GM19463 (cell line): ENCODE data around the gene FMO4.
"Not testable (repeated sequence)": the region's sequence is repeated elsewhere in the genome, so short reads cannot be mapped to it uniquely, and the experiment has no call there.

Experiments
- ATAC-seq: cut with Tn5 transposase; IDR thresholded peaks from one replicate; pipeline ENCODE4 v1.9.1; 2021; ENCODE audit warnings: mild to moderate bottlenecking, moderate library complexity; ENCODE audit not compliant: unreplicated experiment

FMO4 gene

DNA sequence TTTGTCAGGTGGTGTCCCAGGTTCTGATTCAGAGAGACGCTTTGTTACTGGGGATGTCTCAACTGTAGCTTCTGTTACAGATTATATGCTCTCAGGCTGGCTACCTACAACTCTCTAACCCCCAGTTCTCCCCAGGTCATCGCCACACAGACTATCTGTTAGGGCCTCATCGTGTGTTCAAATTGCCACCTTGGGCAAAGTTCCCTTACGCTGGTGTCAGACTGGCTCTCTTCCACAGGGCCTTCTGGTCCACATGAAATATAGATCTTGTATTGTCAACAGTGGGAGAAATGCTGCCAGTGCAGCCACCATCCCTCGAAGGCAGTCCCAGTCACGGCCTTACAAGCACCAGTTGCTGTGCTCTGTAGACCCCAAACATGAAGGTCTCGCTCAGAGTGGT lies 15.3 kb downstream of the FMO4 start:
- no peak for ATAC-seq

DNA sequence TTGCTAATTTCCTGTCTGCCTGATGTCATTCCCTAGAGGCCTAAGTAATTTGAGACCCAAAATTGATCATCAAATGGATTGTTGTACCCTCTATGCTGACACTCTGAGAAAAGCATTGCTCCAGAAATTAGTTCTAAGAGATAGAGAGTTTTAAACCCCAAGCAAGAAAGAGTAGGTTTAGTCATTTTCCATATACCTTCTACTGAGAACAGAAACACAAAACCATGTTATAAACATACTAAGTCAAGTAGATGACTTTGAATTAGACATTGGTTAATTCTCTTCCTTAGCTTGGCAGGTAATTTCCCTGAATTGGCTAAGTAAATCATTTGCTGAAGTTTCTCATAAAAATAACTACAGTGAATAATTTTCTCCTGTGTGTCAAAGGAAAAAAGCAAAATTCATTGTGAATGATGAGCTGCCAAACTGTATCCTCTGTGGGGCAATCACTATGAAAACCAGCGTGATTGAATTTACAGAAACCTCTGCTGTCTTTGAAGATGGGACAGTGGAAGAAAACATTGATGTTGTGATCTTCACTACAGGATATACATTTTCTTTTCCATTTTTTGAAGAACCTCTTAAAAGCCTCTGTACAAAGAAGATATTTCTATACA lies 20.1 kb downstream of the FMO4 start:
- ATAC-seq = no peak

DNA sequence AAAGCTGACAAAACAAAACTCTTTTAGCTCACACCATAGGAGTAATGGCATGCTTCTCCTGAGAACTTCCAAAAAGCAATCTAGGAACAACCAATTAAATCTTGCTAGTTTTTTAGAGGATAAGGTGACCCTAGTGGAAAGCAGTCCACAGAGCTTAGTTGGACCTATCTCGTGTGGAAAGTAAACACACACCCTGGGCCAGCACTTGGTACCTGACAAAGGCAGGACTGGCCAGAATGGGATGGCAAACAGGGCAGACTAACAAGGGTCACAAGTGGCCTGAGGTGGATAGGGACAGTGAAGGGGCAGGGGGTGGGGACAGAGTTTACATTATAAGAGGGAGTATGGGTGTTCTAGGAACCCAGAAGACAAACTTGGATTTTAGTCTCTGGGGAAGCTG lies 22.0 kb downstream of the FMO4 start:
- no peak for ATAC-seq

DNA sequence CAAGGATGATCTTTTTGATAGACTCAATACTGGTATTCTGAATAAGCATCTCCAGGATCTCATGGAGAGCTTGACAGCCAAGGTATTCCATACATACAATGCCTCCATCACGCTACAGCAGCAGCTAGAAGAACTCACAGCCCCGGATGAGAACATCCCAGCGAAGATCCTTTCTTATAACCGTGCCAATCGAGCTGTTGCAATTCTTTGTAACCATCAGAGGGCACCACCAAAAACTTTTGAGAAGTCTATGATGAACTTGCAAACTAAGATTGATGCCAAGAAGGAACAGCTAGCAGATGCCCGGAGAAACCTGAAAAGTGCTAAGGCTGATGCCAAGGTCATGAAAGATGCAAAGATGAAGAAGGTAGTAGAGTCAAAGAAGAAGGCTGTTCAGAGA lies 25.4 kb downstream of the FMO4 start:
- ATAC-seq = not testable (repeated sequence)

DNA sequence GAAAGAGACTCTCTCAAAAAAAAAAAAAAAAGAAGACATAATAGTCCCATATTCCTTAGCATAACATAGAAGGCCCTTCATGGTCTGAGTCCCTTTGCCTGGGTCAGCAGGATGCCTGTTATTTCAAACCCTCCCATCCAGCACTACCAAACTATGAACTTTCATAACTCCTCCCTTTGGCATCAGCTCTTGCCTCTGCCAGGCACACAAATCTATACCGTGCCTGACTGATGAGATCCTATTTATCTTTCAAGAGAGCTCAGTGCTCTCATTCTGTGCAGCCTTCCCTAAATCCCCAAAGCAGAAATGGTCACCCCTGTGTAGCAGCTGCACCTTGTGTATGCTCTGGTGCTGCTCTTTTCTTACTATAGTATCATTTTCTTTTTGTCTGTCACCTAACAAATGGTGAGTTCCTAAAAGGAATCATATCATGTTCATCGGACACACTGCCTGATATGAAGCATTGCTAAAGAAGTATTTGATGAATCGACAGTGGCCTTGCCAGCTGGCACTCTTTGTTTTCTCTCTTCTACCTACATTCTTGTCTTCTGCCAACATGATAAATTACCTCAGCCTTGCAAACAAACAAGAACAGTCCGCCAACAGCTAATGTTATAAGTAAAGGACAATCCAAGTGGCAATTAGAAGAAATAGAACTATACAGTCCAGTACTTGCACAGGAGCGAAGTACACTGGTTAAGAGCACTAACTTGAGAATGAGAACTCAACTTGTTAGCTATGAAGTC lies 29.9 kb downstream of the FMO4 start:
- no peak for ATAC-seq

DNA sequence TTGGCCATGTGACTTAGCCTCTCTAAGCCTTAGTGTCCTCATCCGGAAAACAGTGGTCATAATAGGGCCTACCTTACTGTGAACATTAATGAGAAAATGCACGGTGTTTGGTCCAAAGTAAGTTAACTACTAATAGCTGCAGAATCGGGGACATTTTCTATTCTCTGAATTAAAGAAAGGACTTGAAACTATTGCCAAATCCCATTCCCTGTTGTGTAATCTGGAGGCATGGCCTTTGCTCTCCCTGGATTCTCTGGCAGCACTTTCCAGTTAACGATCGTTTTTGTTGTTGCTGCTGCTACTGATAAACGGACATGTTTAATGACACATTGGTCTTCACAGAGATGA lies 30.5 kb downstream of the FMO4 start:
- no peak for ATAC-seq

DNA sequence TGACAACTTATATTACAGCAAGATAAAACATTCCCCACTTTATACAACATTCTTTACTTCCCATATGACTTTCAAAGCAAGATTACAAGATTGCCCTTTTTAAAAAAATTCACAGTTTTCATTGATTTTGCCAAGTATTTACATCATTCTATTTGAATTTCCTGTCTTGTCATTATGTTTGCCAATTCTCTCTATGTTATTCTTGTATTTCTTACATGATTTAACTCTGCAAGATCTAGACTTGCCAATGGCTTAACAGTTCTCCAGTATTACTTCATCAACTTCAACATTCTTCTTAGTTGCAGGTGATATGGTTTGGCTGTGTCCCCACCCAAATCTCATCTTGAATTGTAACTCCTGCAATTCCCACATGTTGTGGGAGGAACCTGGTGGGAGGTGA lies 31.6 kb downstream of the FMO4 start:
- ATAC-seq = no peak

DNA sequence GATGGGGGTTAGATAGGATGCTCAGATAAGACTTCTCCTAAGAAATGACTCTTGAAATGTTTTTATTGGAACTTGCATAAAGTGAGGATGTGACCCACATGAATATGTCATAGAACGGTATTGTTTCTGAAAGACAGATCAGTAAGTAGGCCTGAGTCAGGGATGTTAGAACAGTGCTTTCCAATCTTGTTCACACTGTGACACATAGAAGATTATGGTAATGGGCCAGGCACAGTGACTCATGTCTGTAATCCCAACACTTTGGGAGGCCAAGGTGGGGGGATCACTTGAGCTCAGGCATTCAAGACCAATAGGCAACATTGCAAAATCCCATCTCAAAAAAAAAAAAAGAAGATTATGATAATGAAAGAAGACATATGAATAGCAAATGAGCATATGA lies 32.9 kb downstream of the FMO4 start:
- no peak for ATAC-seq

DNA sequence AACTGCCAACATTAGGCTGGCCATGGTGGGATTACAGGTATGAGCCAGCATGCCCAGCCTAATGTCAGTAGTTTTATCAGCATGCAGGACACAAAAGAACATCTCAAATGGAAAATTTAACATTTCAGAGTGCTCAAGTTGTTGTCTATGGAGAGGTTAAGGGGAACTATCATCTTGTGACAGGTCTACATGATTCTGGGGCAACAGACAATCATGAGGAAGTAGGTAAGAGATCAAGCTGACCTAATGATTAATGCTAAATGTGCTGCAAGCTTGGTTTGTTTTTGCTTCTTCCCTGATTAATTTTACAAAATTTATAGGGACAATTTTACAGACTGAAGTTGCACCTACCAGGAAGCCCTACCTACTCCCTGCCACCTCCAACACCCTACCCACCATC lies 36.6 kb downstream of the FMO4 start:
- ATAC-seq = no peak

DNA sequence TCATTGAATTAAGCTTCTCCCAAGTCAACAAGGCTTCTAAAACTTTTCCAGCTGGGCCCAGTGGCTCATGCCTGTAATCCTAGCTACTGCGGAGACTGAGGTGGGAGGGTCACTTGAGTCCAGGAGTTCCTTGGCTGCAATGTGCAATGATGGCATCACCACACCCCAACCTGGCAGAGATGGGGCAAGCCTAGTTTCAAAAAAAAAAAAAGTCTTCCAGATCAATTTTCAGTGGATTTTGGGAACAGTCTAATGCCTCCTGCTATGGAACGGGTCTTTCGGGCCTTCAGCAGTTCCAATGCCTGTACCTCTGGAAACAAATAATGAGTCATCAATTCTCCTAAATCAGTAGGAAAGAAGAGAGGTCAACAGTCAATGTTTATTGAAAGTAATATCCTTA lies 38.0 kb downstream of the FMO4 start:
- no peak for ATAC-seq

DNA sequence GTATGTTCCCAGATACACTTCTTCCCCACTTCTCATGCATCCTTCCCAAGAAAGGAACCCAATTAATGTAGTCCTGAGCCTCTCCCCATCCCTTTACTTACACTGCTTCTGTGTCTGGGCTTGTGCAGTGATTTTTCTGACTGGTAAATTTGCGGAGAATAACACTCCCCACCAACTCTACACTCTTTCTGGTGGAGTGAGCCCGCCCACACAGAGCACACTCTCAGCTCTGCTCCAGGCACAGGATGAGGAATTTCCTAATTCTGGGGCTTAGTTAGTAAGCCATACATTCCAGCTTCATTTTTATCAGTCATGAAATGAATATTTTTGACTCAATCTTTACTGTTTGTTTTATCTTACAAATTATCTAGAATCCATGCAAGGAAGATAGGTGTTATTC lies 38.6 kb downstream of the FMO4 start:
- ATAC-seq = no peak

DNA sequence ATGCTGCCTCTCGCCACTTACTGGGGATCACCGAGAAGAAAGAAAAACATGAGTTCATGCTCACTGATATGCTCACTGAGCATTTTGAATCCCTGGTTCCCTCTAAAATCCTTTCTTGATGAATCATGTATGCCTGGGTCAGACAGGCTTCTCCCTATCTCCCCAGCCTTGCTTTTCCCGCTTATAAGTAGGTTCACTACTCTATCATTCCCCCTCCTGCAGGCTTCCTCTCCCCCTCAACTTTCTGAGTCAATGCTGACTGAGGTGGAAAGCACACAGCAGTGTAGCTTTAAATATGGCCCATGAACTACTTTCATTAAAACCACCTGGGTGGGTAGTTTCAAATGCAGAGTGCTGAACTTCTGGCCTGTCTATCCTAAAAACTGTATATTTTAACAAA lies 41.7 kb downstream of the FMO4 start:
- no peak for ATAC-seq

DNA sequence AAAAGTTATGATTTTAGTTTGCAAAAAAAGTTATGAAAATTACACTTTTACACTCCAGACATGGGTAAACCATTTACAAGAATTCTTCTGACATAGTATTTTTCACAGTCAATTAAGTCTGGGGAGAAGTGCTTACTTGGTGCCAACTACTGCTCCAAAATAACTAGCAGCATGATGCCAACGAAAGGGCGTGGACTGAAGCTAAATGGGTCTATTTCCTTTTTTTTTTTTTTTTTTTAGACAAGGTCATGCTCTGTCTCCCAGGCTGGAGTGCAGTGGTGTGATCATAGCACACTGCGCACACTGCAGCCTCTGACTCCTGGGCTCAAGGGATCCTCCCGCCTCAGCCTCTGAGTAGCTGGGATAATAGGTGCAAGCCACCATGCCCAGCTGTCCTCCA lies 43.2 kb downstream of the FMO4 start:
- ATAC-seq = no peak

DNA sequence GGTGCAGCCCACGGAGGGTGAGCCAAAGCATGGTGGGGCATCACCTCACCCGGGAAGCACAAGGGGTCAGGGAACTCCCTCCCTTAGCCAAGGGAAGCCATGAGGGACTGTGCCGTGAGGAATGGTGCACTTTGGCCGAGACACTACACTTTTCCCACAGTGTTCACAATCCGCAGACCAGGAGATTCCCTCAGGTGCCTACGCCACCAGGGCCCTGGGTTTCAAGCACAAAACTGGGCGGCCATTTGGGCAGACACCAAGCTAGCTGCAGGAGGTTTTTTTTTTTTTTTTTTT lies 45.3 kb downstream of the FMO4 start:
- ATAC-seq = not testable (repeated sequence)

DNA sequence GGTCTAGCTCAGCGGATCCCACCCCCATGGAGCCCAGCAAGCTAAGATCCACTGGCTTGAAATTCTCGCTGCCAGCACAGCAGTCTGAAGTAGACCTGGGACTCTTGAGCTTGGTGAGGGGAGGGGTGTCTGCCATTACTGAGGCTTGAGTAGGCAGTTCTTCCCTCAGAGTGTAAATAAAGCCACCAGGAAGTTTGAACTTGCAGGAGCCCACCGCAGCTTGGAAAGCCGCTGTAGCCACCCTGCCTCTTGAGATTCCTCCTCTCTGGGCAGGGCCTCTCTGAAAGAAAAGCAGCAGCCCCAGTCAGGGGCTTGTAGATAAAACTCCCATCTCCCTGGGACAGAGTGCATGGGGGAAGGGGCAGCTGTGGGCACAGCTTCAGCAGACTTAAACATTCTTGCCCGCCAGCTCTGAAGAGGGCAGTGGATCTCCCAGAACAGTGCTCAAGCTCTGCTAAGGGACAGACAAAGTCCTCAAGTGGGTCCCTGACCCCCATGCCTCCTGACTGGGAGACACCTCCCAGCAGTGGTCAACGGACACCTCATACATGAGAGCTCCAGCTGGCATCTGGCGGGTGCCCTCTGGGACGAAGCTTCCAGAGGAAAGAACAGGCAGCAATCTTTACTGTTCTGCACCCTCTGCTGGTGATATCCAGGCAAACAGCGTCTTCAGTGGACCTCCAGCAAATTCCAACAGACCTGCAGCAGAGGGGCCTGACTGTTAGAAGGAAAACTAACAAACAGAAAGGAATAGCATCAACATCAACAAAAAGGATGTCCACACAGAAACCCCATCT lies 45.9 kb downstream of the FMO4 start:
- ATAC-seq = not testable (repeated sequence)

DNA sequence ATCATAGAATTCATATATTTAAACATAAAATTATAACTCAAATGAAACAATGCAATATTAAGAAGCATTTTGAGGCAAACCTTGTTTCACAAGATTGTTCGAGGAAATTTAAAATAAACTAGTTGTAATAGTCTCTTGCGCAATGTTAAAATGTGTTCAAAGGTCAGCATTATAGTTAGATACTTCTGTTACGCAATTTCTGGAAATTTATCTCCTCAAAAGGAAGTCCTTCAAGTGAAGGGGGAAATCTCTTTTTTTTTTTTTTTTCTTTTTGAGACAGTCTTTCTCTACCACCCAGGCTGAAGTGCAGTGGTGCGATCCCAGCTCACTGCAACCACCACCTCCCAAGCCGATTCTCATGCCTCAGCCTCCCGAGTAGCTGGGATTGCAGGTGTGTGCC lies 52.1 kb downstream of the FMO4 start:
- no peak for ATAC-seq

DNA sequence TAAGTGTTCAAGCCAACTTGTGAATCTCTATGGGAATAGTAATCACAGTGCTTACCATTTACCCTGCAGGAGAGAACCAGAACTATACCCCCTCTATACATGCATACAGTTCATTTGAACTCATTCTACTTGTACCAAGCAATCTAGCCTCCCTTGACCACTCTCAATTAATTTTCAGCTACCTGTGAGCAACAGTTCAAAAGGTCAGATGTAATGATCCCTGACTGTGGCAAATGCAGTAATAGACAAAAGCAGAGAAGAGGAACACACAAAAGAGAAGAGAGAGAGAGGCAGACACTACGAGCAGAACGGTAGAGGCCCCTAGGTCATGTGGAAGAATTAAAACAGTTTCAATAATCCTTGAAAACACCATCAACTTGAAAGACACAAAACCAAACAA lies 52.8 kb downstream of the FMO4 start:
- ATAC-seq = no peak

DNA sequence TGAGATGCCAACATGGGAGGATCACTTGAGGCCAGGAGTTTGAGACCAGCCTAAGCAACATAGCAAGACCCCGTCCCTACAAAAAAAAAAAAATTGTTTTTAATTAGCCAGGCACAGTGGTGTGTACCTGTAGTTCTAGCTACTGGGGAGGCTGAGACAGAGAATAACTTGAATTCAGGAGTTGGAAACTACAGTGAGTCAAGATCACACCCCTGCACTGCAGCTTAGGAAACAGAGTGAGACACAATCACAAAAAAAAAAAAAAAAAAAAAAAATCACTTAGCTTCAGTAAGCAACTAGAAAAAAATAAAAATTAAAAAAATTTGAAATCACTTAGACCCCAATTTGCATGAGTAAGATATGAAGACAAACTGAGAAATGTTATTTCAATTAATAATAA lies 53.5 kb downstream of the FMO4 start:
- ATAC-seq = no peak

DNA sequence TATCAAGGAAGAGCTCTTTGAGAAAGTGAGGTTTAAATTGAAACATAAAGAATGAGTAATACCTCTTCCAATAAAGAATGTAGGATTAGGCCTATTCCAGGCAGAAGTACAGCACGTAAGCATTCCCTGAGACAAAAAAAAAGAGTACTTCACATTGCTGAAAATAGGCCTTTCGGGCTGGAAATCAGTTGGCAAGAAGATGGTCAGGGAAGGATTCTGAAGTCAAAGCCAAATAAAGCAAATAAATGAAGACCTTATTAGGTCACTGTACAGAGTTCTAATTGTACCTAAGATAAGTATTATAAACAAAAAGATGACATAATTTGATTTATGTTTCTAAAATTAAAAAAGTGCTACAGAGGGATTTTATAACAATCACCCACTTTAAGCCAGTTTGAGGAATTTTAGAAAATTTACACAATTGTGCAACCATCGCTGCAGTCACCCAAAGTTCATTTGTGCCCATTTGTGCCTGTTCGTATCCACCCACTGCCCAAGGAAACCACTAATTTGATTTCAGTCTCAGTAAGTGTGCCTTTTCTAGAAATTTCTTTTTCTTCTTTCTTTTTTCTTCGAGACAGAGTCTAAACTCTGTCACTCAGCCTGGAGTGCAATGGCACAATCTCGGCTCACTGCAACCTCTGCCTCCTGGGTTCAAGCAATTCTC lies 58.6 kb downstream of the FMO4 start:
- no peak for ATAC-seq

DNA sequence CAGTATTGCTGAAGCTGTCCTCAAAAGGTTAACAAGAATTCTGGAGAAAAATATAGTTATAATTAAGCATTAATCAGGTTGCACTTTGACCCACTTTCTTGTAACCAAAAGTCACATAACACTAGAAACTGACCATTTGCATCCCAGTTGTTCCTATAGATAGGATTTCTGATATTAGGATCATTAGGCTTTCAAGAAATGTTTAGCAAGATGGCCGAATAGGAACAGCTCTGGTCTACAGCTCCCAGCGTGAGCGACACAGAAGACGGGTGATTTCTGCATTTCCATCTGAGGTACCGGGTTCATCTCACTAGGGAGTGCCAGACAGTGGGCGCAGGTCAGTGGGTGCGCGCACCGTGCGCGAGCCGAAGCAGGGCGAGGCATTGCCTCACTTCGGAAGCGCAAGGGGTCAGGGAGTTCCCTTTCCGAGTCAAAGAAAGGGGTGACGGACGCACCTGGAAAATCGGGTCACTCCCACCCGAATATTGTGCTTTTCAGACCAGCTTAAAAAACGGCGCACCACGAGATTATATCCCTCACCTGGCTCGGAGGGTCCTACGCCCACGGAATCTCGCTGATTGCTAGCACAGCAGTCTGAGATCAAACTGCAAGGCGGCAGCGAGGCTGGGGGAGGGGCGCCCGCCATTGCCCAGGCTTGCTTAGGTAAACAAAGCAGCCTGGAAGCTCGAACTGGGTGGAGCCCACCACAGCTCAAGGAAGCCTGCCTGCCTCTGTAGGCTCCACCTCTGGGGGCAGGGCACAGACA lies 59.6 kb downstream of the FMO4 start:
- ATAC-seq = not testable (repeated sequence)

DNA sequence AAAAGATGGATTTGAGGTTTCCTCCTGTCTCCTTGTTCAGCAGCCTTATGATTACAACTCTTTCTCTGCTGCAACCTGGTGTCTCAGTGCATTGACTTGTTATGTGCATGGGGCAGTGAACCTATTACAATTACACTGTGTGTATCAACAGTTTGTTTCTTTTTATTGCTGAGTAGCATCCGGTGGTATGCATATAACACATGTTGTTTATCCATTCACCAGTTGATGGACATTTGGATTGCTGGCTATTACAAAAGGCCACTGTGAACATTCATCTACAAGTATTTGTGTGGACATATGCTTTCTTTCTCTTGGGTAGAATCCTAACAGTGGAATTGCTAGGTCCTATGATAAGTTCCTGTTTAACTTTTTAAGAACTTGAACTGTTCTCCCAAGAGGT lies 65.9 kb downstream of the FMO4 start:
- ATAC-seq = no peak
